Sciatic nerve (tissue), 2 donors: ENCODE data around the gene LLGL2. TPM values are rescaled to one million over a fixed set of nuclear protein-coding genes. Genes with fewer than 3 reads are reported as not detected.
"Not testable (repeated sequence)": the region's sequence is repeated elsewhere in the genome, so short reads cannot be mapped to it uniquely, and the experiment has no call there.

ENCODE experiments used
- ATAC-seq: fragments of 200-7000 bp; cut with Tn5 transposase; one replicate; pipeline ENCODE4 v1.9.1; 2020; ENCODE audit warnings: mild to moderate bottlenecking, moderate library complexity
- DNase-seq: peaks from one replicate; pipeline ENCODE4 v3.0.0-alpha.2; 2020; ENCODE audit warnings: low spot score
- intact Hi-C: fragments of 100-400 bp; cut with DNase I; formaldehyde crosslinking; loops from one replicate; pipeline ENCODE4 v1.14.2; 2022
- total RNA-seq: library from RNA; stranded (reverse); fragmentation: NEBNext Ultra II Directional; extraction: Animal tissue kit (Norgen Biotek cat#: 25700); gene quantifications from one replicate; pipeline ENCODE4 v1.2.1, GENCODE V29; 2021
- donor health status: DM: no; HTN: no; CAD: no.
- donor health status: DM: no; HTN: no; CAD: no.

LLGL2 gene
- total RNA-seq: 11.0 TPM

- intact Hi-C loops: no loop called here
- DNase-seq: peak; percentile 73
- ATAC-seq: peak; percentile 77
Measured at GRCh38 chr17:75524970-75525805, at the start of gene LLGL2. LLGL2 (plus strand) TSS chr17:75525697; CDS start chr17:75543427, 17,730 bp downstream.

GRCh38 chr17:75475851-75476250, 49.6 kb upstream of the LLGL2 start:
- intact Hi-C loops: no loop called here
- ATAC-seq: peak; percentile 43
- DNase-seq: no peak

- peak; percentile 72 for ATAC-seq
- intact Hi-C loops: no loop called here
- no peak for DNase-seq
Measured at GRCh38 chr17:75476271-75476671, 49.2 kb upstream of the LLGL2 start.

- intact Hi-C loops: no loop called here
- DNase-seq: no peak
- ATAC-seq: no peak
Measured at GRCh38 chr17:75476752-75477489, 48.6 kb upstream of the LLGL2 start.

GRCh38 chr17:75477490-75477862, 48.0 kb upstream of the LLGL2 start:
- intact Hi-C loops, ATAC-seq, DNase-seq: not testable (repeated sequence)

GRCh38 chr17:75478508-75478907, 47.0 kb upstream of the LLGL2 start:
- ATAC-seq (no peak), DNase-seq (no peak)
- intact Hi-C loops: no loop called here

- DNase-seq: no peak
- intact Hi-C loops: no loop called here
- ATAC-seq: no peak
Measured at GRCh38 chr17:75480281-75480680, 45.2 kb upstream of the LLGL2 start.

- ATAC-seq (peak; percentile 12), DNase-seq (no peak)
- intact Hi-C loops: no loop called here
Measured at GRCh38 chr17:75481194-75482068, 44.1 kb upstream of the LLGL2 start.

GRCh38 chr17:75482098-75482942, 43.2 kb upstream of the LLGL2 start:
- intact Hi-C loops: no loop called here
- ATAC-seq: no peak

GRCh38 chr17:75485688-75486087, 39.8 kb upstream of the LLGL2 start:
- DNase-seq: no peak
- intact Hi-C loops: no loop called here

More at GRCh38 chr17:75482098-75482942, 43.2 kb upstream of the LLGL2 start:
- no peak for DNase-seq

GRCh38 chr17:75486151-75486550, 39.3 kb upstream of the LLGL2 start:
- ATAC-seq (no peak), DNase-seq (no peak)
- intact Hi-C loops: no loop called here

More at GRCh38 chr17:75485688-75486087, 39.8 kb upstream of the LLGL2 start:
- no peak for ATAC-seq

- DNase-seq (no peak), ATAC-seq (no peak)
- intact Hi-C loops: no loop called here
Measured at GRCh38 chr17:75486951-75487350, 38.5 kb upstream of the LLGL2 start.

- ATAC-seq (peak; percentile 44), DNase-seq (no peak)
- intact Hi-C loops: no loop called here
Measured at GRCh38 chr17:75487351-75488070, 38.0 kb upstream of the LLGL2 start.

GRCh38 chr17:75488693-75489510, 36.6 kb upstream of the LLGL2 start:
- intact Hi-C loops: no loop called here
- ATAC-seq (no peak), DNase-seq (no peak)

- DNase-seq: no peak
- intact Hi-C loops: no loop called here
- ATAC-seq: no peak
Measured at GRCh38 chr17:75489511-75489955, 36.0 kb upstream of the LLGL2 start.

GRCh38 chr17:75490173-75490743, 35.2 kb upstream of the LLGL2 start:
- intact Hi-C loops: no loop called here
- DNase-seq: no peak
- ATAC-seq: peak; percentile 64
